ENCODE measurements around the gene WARS2.
A peak's percentile ranks its signal among the peaks of the same experiment; 100 is the strongest.
"Not testable (repeated sequence)": the region's sequence is repeated elsewhere in the genome, so short reads cannot be mapped to it uniquely, and the experiment has no call there.

WARS2 gene

DNA sequence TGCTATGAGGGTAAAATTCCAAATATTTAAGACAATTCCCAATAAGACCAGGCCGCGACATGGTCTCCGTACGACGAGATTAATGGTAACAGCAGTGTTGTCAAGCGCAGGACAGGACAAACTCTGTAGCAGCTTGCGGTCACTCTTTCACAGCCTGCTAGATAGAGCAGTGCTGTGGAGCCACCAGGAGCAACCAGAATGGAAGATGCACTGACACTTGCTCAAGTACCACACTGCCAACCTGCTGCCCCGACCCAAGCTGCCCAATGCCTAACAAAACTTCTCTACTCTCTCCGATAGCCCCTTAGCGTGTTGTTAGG is 636 bp downstream of the WARS2 start:
- DNase-seq (ENCODE audit: low read depth in 3 of 3), result no peak

DNA sequence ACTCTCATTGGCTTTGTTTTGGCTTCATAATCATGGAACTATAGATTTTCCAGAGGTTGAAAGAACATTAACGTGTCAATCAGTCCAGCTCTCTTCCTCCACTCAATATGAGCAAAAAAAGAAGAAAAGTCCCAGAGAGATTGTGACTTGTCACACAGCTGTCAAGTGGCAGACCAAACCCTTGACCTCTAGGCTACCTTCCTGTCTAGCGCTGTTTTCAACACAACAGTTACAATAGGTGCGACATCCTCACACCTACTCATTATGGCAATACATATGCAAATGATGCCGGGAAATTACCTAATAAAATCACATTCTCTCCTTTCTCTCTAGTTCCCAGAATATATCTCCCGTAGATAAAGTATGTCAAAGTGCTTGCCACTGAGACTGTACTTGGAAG is 1.1 kb downstream of the WARS2 start:
- peak in 1 of 3 experiments; percentile 14 for DNase-seq (ENCODE audit: low read depth in 3 of 3)

DNA sequence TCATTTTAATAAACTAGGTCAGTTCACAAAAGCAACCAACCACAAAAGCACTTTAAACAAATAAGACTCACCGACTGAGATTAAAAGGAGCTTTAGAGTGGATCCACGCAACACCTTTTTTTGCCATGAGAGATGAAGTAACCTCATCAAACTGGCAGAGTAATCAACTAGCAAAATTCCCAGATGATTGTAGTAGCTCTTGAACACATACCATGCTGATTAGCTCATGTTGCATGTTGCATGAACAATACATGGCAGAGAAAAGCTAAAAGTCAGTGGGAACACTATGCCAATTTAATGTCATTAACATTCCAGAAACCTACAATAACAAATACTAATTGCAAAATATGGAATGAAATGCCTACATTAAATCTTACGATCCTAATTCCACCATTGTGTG is 4.1 kb downstream of the WARS2 start:
- DNase-seq (ENCODE audit: low read depth in 3 of 3), result no peak

DNA sequence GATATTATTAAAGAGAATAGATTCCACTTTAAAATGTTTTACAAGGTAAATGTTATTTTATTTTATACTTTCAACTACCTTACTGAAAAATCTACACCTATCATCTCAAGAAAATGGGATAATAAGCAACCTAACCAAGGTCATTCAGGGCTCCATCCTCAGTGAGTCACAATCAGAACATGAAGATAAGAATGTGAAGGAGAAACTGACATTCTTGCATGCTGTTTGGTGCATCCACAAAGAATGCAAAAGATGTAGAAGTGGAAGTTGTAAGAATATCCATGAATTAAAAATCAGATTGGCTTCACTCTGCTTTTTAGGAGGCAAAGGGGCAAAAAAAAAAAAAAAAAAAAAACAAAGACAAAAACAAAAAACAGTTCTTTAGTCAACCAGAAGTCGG is 6.5 kb downstream of the WARS2 start:
- DNase-seq (ENCODE audit: low read depth in 3 of 3), result no peak

DNA sequence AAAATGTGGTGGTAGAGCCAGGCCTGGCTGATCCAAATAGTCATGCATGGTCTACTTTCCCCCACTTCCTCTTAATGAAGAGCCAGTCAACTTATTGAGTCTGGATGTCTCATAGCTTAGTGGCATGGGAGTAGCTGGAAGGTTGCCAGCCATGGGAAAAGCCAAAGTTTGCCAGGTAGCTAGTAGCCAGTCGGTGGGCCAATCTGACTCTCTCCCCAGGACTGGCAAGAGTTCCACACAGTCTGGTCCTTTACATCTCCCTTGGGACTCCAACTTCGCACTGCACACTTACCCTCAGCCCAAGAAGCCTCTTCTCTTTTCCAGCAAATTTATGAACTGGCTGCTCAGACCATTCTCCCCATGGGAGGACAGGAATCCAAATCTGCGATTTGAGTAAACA is 8.3 kb downstream of the WARS2 start:
- DNase-seq (ENCODE audit: low read depth in 3 of 3), result no peak

DNA sequence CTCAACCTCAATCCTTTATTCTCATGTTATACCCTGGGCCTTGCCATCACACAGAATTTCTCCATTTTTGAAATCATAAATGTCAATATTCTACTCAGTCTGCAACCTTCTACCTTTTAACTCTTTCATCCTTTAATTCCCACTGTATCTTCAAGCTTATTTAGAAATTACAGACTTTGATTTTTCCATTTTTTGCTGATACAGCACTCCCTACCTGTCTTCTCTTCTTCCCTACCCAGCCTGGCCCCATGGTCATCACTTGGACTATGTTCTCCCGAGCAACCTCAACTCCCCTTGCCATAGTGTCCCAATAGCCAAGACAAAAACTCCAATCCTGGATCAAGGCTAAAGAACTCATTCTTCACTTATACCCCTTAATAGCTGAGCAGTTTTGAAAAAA is 14.6 kb downstream of the WARS2 start:
- DNase-seq (ENCODE audit: low read depth in 3 of 3), result no peak

DNA sequence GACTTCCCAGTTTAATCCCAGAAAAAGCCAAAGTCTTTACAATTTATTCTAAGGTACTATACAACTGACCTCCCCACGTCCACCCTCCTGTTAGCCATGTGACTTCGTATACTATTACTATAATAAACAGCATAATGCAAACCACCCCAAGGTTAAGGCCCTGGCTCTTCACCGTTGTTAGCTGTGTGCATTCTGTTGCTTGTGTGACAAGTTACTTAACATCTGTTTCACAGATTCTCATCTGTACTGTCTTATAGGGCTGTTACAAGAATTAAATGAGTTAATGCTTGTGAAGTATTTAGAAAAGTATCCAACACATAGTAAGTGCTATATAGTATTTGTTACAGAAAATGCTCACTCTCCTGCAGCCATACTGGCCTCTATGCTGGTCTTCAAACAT is 15.7 kb downstream of the WARS2 start:
- no peak for DNase-seq (ENCODE audit: low read depth in 3 of 3)

DNA sequence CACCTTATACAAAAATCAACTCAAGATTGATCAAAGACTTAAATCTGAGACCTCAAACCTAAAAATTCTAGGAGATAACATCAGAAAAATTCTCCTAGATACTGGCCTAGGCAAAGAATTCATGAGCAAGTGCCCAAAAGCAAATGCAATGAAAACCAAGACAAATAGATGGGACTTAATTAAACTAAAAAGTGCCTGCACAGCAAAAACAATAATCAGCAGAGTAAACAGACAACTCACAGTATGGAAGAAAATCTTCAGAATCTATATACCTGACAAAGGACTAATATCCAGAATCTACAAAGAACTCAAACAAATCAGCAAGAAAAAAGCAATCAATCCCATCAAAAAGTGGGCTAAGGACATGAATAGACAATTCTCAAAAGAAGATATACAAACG is 18.6 kb downstream of the WARS2 start:
- DNase-seq (ENCODE audit: low read depth in 3 of 3), result not testable (repeated sequence)

DNA sequence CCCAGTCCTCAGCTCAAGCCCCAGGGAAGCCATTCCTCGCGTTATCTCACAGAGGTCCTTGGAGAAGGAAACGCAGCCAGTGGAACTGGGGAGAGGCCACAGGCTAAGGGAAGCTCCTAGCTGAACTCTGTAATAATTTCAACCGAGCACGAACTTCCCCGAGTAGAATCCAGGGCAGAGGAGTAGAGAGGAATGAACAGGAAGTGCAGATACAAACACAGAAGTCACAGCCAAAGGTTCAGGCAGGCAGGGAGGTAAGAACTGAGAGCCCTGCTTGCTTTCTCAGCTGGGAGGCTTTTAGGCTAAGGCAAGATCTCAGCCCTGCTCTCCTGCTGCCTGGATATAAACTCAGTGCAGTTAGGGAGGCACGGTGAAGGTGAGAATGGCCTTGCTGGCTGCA is 23.7 kb downstream of the WARS2 start:
- no peak for DNase-seq (ENCODE audit: low read depth in 3 of 3)

DNA sequence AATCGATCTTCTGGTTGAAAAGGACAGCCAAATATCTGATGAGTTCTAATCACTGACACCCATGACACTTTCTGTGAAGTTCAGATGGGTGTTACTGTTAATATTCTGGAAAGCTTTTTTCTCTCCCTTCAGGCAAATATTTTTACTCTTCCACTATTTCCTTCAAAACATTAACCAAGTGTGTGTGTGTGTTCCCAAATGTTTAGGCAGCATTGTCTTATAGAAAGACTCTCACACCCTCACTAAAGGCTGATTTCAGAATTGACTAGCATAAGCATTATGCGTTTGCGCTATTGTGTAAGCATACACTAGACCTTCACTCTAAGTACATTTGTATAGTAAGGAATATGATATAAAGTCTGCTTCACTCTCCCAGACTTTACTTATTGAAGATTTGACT is 24.7 kb downstream of the WARS2 start:
- no peak for DNase-seq (ENCODE audit: low read depth in 3 of 3)

DNA sequence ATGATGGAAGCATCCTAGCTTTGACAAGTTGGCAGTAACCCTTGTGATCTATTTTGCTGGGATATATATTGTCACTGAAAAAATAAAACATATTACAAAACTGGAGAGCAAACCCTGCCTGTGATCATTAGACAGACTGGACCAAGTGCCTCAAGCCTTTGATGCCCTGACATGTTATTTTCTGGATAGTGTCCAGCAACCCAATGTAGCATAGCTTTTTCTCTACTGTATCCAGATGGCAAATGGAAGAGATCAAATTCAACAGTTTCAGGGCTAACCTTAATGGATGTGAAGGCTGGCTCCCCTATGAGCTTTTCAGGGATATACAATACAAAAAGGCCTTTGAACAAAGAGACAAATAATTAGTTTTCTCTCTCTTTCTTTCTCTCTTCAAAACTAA is 25.1 kb downstream of the WARS2 start:
- no peak for DNase-seq (ENCODE audit: low read depth in 3 of 3)

DNA sequence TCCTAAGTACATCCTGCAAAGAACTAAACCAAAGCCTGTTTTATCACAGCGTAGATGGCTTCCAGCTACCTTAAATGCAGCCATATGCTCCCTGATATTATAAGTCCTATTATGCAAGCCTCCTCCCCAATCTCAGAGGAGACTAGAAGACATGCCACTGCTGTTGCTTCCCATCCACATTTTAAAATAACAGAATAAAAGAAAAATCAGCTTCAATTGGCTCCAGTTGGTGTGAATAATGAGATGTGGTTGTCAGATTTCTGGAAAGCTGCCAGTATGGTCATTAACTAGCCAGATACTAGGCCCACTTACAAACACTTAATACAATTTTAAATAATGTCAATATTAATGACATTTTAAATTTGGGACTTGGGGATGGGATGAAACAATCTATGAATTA is 25.7 kb downstream of the WARS2 start:
- no peak for DNase-seq (ENCODE audit: low read depth in 3 of 3)

DNA sequence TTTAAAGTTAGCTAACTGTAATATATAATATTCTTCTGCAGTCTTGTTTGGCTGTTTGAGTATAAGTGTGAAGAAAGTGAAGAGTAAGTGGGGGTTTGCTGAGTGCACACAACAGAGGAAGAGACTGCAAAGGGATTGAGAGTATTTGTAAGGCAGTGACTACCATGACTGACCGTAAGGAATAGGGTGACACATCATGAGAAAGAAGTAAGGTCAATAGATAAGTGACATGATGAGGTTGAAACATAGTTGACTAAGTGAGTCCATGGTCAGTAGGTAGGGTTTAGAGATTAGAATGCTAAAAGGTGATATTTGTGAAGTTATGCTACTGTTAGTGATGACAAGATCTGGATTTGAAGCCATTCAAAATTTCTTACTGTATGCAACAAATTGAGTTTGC is 27.7 kb downstream of the WARS2 start:
- no peak for DNase-seq (ENCODE audit: low read depth in 3 of 3)

DNA sequence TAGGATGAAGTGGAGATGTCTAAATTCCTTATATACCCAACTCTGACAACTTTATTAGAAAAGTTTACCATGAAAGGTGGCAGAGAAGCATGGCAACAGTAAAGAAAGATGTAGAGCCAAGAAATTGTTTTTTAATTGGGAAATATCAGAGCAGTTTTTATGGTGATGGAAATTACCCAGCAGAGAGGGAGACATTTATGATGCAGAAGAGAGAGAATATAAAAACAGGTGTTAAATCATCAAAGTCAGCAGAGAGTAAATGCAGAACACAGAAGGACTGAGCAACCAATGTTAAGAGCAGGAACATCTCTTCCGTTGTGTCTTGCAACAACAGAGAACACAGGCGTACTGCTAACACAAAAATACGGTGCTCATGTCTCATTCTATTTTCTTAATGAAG is 28.2 kb downstream of the WARS2 start:
- DNase-seq (ENCODE audit: low read depth in 3 of 3), result no peak

DNA sequence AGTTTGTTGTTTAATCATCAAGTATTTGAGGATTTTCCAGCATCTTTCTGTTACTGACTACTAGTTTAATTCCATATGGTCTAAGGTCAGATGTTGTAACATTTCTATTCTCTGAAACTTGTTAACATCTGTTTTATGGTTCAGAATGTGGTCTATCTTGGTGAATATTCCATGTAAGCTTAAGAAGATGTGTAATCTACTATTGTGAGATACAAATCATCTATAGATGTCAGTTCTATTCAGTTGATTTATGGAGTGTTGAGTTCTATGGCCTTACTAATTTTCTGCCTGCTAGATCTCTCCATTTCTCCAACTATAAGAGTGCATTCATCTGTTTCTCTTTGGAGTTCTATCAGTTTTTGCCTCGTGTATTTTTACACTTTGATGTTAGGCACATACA is 31.5 kb downstream of the WARS2 start:
- no peak for DNase-seq (ENCODE audit: low read depth in 3 of 3)

DNA sequence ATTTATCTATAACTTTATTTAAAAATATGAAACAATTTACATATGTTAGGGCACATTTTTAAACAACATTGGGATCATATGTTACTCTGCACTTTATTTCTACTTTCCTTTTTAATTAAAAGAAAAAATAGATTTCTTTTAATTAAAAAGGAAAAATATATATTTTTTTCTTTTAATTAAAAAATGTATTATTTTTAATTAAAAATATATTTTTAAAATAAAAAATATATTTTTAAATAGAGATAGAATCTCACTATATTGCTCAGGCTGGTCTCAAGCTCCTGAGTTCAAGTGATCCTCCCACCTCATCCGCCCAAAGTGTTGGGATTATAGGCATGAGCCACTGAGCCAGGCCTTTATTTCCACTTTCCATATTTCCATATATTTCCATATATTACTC is 36.7 kb downstream of the WARS2 start:
- no peak for DNase-seq (ENCODE audit: low read depth in 3 of 3)

DNA sequence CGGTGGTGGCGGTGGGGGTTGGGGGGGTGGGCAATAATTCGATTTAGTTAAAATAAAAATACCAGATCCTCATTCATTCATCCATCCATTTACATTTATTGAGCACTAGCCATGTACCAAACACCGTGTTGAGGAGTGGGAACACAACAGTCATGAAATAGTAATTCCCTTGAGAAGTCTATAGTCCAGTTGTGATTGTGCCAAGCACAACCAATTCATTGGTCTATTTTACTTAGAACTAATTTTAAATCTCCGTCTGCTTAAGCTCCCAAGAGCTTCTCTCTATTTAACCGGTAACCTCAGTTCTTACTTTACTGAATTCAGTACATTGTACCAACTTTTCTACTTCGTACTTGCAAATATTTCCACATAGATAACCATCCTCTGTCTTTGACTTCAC is 38.4 kb downstream of the WARS2 start:
- no peak for DNase-seq (ENCODE audit: low read depth in 3 of 3)

DNA sequence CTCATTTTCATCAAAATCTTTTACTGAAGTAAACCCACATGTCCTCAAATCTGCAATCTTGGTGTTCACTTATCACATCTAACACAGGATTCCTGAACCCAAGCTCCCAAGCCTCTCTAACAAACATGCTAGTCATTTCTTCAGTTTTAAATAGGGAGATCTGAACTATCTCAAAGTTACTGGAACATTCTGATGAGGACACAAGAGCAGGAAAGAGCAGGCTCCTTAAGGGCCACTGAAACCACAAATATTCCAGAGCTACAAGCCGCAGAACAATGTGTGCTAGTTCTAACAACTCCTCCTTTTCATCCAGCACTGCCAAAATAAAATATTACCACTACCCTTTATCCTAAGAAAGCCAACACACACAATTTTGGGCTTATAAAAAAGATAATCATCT is 38.9 kb downstream of the WARS2 start:
- DNase-seq (ENCODE audit: low read depth in 3 of 3), result no peak

DNA sequence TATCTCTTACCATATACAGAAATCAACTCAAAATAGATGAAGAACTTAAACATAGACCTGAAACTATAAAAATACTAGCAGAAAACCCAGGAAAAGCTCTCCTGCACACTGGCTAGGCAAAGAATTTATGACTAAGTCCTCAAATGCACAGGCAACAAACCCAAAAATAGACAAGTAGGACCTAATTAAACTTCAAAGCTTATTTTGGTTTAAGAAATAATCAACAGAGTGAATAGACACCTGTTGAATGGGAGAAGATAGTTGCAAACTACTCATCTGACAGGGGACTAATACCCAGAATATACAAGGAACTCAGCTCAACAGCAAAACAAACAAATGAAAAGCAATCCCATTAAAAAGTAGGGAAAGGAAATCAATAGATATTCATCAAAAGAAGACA is 40.7 kb downstream of the WARS2 start:
- DNase-seq (ENCODE audit: low read depth in 3 of 3), result no peak

DNA sequence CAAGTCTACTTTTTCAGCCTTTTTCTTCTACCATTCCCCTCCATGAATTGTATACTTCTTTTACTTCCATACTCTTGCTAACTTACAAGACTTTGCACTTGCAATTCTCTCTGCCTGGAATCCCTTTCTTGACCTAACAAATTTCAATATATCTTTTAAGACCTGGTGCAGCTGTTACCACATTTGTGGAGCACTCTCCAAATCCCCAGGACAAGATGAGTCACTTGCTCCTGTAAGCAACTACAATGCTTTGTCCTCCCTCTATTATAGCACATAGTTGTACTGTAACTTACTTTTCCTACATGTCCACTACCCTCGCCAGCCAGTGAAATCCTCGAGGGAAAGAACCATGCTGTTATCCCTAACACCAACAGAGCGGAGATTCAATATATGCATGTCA is 43.1 kb downstream of the WARS2 start:
- no peak for DNase-seq (ENCODE audit: low read depth in 3 of 3)

DNA sequence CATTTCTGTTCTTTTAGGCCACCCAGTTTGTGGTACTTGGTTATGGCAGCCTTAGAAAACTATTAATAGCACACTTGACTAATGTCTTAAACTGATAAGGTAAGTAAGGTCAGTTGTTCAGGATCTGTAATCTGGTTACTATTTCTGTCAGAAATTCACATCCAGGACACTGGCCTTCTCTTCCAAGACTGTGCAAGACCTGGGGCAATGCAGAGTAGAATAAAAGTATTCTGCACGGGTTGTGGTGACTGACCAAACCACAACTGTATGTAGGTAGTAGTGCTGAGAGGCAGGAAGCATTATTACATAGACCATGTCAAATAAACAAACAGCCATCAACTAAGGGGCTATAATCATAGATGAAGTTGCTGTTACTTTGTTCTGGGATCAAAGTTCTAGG is 46.7 kb downstream of the WARS2 start:
- DNase-seq (ENCODE audit: low read depth in 3 of 3), result no peak

DNA sequence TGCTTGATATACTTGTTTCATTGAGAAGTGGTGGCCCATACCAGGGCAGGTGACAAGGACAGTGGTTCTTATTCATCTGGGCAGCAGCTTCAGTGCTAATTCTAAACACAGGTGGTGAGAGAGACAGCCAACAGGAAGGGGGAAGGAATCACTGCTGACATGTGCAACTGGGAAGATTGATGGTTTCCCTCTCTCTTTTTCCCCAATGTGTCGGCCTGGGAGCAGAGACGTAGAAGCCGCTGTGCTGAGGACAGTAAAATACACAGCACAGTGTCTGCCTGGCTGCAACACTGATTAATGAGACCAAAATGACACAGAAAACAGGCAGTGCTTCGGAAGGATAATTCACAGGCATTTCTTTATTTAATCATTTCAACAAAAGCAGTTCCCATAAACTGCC is 48.8 kb downstream of the WARS2 start:
- DNase-seq (ENCODE audit: low read depth in 3 of 3), result no peak

DNA sequence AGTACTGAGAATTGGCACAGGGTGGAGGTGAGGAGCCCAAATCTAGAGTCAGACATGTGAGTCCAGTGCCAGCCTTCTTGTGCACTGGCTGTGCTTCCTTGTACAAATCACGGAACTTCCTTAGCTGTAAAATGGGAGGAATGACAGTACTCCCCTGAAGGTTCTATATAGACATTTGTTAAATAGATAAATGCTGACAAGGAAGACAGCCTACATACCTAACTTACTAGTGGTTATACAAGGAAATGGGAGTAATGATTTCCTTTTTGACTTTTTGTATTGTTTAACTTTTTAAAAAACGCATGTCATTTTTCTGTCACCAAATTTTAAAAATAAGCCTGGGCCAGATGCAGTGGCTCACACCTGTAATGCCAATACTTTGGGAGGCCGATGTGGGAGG is 50.2 kb downstream of the WARS2 start:
- DNase-seq (ENCODE audit: low read depth in 3 of 3), result no peak

DNA sequence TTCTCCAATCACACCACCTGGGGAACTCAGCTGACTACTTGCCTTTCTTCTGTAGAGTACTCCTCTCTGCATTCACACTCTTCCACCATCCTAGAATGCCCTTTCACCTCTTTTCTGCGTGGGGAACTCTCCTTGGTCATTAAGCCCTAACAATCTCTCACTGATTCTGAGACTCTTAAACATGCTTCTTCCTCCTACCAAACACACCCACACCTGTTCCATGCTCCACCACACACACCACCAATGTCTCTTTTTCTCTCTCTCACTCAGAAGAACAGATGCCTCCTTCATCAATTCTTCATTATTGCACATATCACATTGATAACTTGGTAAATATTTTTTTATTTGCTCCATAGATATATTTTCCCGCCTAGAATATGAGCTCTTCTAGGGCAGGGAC is 53.6 kb downstream of the WARS2 start:
- DNase-seq (ENCODE audit: low read depth in 3 of 3), result no peak

DNA sequence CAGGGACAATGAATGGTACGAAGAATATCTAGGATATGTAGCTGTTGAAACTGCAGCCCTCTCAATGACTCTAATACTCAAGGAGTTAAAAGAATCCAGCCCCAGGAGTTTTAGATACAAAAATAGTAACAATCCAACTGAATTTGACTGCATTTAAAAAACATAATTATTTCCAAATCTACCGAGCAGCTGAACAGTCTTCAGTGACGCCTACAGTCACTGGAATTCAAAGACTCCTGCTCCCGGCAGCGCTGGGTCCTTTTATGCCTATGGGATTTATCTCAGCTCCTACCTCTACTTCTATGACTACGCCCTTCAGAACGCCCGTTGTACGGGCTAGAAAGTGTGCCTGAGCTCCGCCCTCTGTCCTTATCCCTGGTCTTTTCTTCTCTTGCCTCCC is 55.7 kb downstream of the WARS2 start:
- no peak for DNase-seq (ENCODE audit: low read depth in 3 of 3)
